Measurements from ENCODE around the gene SHANK1.

SHANK1 gene

GRCh38 chr19:50703915-50704796 is 15.4 kb downstream of the SHANK1 start:
- Histone ChIP-seq H3K36me3 (ENCODE audit: control insufficient read depth in 1 of 2, insufficient read depth in 2 of 2, low read length in 2 of 2) (no peaks in the 10 kb centered on the region), H3K27ac (ENCODE audit: low read depth, low read length) (no peak overlapping the region), H3K9ac (ENCODE audit: low read depth in 1 of 2, low read length in 2 of 2) (no peak overlapping the region), H3K4me3 (ENCODE audit: low read depth in 1 of 2, low read length in 2 of 2) (no peak overlapping the region), H3K4me1 (ENCODE audit: control insufficient read depth in 1 of 2, insufficient read depth in 2 of 2, low read length in 2 of 2) (no peaks in the 10 kb centered on the region), H3K27me3 (ENCODE audit: control insufficient read depth in 1 of 2, insufficient read depth in 2 of 2, low read length in 2 of 2) (peaks cover 5% of the 10 kb centered on the region in 2 donors), H3K9me3 (ENCODE audit: control insufficient read depth in 1 of 2, low read length in 2 of 2) (no peaks in the 10 kb centered on the region)

- Histone ChIP-seq H3K9me3 (ENCODE audit: control insufficient read depth in 1 of 2, low read length in 2 of 2) (no peaks in the 10 kb centered on the region), H3K27ac (ENCODE audit: low read depth, low read length) (no peak overlapping the region), H3K9ac (ENCODE audit: low read depth in 1 of 2, low read length in 2 of 2) (no peak overlapping the region), H3K4me3 (ENCODE audit: low read depth in 1 of 2, low read length in 2 of 2) (no peak overlapping the region), H3K36me3 (ENCODE audit: control insufficient read depth in 1 of 2, insufficient read depth in 2 of 2, low read length in 2 of 2) (no peaks in the 10 kb centered on the region), H3K27me3 (ENCODE audit: control insufficient read depth in 1 of 2, insufficient read depth in 2 of 2, low read length in 2 of 2) (peaks cover 5% of the 10 kb centered on the region in 2 donors), H3K4me1 (ENCODE audit: control insufficient read depth in 1 of 2, insufficient read depth in 2 of 2, low read length in 2 of 2) (no peaks in the 10 kb centered on the region)
These were observed 16.5 kb downstream of the SHANK1 start for GRCh38 chr19:50702871-50703829.

DNA sequence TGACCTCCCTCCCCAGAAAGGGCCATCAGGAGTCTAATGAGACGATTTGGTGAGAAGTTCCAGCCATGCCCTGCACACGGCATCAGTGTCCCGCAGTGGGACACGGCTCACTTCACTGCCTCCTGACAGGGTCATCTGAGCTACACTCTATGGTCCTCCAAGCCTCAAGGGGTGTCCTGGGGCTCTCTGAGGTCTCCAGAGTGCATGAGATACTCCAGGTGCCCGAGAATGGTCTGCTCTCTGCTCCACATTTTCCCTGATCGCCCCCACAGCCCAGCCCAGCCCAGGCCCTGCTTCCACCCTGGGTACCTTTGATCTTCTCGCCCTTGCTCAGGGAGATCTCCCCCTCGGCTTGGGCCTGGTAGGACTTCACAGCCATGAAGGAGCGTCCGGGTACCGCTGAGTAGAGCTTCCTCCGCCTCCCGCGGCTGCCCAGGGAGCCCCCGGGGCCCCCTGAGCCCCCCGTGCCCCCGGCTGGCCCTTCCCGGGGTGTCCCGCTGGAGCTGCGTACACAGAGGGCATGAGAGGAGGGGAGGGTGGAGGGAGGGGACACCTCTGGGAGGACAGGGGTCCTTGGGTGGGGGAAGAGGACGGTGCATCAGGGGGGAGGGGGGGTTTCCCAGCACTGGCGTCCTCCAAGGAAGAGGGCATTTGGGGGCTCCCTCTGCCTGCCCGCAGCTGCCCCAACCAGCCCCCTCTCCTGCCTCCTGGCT is 17.3 kb downstream of the SHANK1 start:
- Histone ChIP-seq H3K9me3 (ENCODE audit: control insufficient read depth in 1 of 2, low read length in 2 of 2) (no peaks in the 10 kb centered on the region), H3K27me3 (ENCODE audit: control insufficient read depth in 1 of 2, insufficient read depth in 2 of 2, low read length in 2 of 2) (peaks cover 5% of the 10 kb centered on the region in 2 donors), H3K9ac (ENCODE audit: low read depth in 1 of 2, low read length in 2 of 2) (no peak overlapping the region), H3K27ac (ENCODE audit: low read depth, low read length) (no peak overlapping the region), H3K4me1 (ENCODE audit: control insufficient read depth in 1 of 2, insufficient read depth in 2 of 2, low read length in 2 of 2) (no peaks in the 10 kb centered on the region), H3K4me3 (ENCODE audit: low read depth in 1 of 2, low read length in 2 of 2) (no peak overlapping the region), H3K36me3 (ENCODE audit: control insufficient read depth in 1 of 2, insufficient read depth in 2 of 2, low read length in 2 of 2) (no peaks in the 10 kb centered on the region)

- no peak overlapping the region for H3K9ac ChIP-seq (ENCODE audit: low read depth in 1 of 2, low read length in 2 of 2)
- no peaks in the 10 kb centered on the region for H3K4me1 ChIP-seq (ENCODE audit: control insufficient read depth in 1 of 2, insufficient read depth in 2 of 2, low read length in 2 of 2)
- no peaks in the 10 kb centered on the region for H3K9me3 ChIP-seq (ENCODE audit: control insufficient read depth in 1 of 2, low read length in 2 of 2)
- no peak overlapping the region for H3K27ac ChIP-seq (ENCODE audit: low read depth, low read length)
- peaks cover 5 to 8% of the 10 kb centered on the region in 2 donors for H3K27me3 ChIP-seq (ENCODE audit: control insufficient read depth in 1 of 2, insufficient read depth in 2 of 2, low read length in 2 of 2)
- no peaks in the 10 kb centered on the region for H3K36me3 ChIP-seq (ENCODE audit: control insufficient read depth in 1 of 2, insufficient read depth in 2 of 2, low read length in 2 of 2)
- no peak overlapping the region for H3K4me3 ChIP-seq (ENCODE audit: low read depth in 1 of 2, low read length in 2 of 2)
These were observed 18.1 kb downstream of the SHANK1 start for GRCh38 chr19:50701367-50701985.

DNA sequence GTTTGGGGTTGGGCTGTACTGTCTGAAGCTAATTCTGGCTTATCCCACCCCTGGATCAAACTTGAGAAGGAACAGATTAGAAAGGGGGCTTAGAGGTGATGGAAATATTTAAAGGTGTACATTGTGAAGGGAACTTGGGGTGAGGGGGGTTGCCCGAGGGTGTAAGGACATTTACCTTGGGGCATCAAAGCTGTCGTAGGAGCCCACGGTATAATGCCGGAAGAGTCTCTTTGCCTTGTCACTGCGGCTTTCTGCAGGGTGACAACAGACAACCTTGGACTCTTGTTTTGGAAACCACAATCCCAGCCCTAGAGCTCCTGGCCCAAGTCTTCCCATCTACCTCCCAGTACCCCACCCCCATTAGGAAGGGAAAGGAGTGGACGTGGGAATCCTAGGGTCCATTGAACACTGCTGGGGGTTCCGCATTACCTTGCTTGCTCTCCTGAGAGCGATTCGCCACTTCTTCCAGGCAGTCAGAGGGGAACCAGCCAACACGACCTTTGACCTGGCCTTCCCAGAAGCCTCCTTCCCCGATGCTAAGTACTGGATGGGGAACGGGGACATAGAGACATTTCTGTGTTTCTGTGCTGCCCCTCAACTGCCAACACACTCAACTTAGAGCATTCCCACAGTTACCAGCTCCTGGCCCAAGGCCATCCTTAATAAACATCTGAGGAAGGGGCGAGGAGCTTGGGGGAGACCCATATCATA is 22.0 kb downstream of the SHANK1 start:
- H3K27me3 ChIP-seq (ENCODE audit: control insufficient read depth in 1 of 2, insufficient read depth in 2 of 2, low read length in 2 of 2): peaks cover 25 to 30% of the 10 kb centered on the region in 2 donors

GRCh38 chr19:50696094-50696483 is 23.5 kb downstream of the SHANK1 start:
- Histone ChIP-seq H3K36me3 (ENCODE audit: control insufficient read depth in 1 of 2, insufficient read depth in 2 of 2, low read length in 2 of 2) (no peaks in the 10 kb centered on the region), H3K27ac (ENCODE audit: low read depth, low read length) (no peak overlapping the region), H3K4me1 (ENCODE audit: control insufficient read depth in 1 of 2, insufficient read depth in 2 of 2, low read length in 2 of 2) (no peaks in the 10 kb centered on the region), H3K9me3 (ENCODE audit: control insufficient read depth in 1 of 2, low read length in 2 of 2) (no peaks in the 10 kb centered on the region), H3K4me3 (ENCODE audit: low read depth in 1 of 2, low read length in 2 of 2) (no peak overlapping the region), H3K9ac (ENCODE audit: low read depth in 1 of 2, low read length in 2 of 2) (no peak overlapping the region), H3K27me3 (ENCODE audit: control insufficient read depth in 1 of 2, insufficient read depth in 2 of 2, low read length in 2 of 2) (peaks cover 20 to 30% of the 10 kb centered on the region in 2 donors)

More for the DNA sequence above, 22.0 kb downstream of the SHANK1 start:
- Histone ChIP-seq H3K27ac (ENCODE audit: low read depth, low read length) (no peak overlapping the region), H3K36me3 (ENCODE audit: control insufficient read depth in 1 of 2, insufficient read depth in 2 of 2, low read length in 2 of 2) (no peaks in the 10 kb centered on the region), H3K4me3 (ENCODE audit: low read depth in 1 of 2, low read length in 2 of 2) (no peak overlapping the region), H3K4me1 (ENCODE audit: control insufficient read depth in 1 of 2, insufficient read depth in 2 of 2, low read length in 2 of 2) (no peaks in the 10 kb centered on the region), H3K9me3 (ENCODE audit: control insufficient read depth in 1 of 2, low read length in 2 of 2) (no peaks in the 10 kb centered on the region), H3K9ac (ENCODE audit: low read depth in 1 of 2, low read length in 2 of 2) (no peak overlapping the region)

GRCh38 chr19:50695251-50696093 is 24.1 kb downstream of the SHANK1 start:
- Histone ChIP-seq H3K27ac (ENCODE audit: low read depth, low read length) (no peak overlapping the region), H3K36me3 (ENCODE audit: control insufficient read depth in 1 of 2, insufficient read depth in 2 of 2, low read length in 2 of 2) (no peaks in the 10 kb centered on the region), H3K4me3 (ENCODE audit: low read depth in 1 of 2, low read length in 2 of 2) (no peak overlapping the region), H3K9ac (ENCODE audit: low read depth in 1 of 2, low read length in 2 of 2) (no peak overlapping the region), H3K9me3 (ENCODE audit: control insufficient read depth in 1 of 2, low read length in 2 of 2) (no peaks in the 10 kb centered on the region), H3K27me3 (ENCODE audit: control insufficient read depth in 1 of 2, insufficient read depth in 2 of 2, low read length in 2 of 2) (peaks cover 24 to 30% of the 10 kb centered on the region in 2 donors), H3K4me1 (ENCODE audit: control insufficient read depth in 1 of 2, insufficient read depth in 2 of 2, low read length in 2 of 2) (no peaks in the 10 kb centered on the region)

GRCh38 chr19:50694815-50695145 is 24.8 kb downstream of the SHANK1 start:
- Histone ChIP-seq H3K27me3 (ENCODE audit: control insufficient read depth in 1 of 2, insufficient read depth in 2 of 2, low read length in 2 of 2) (peaks cover 24 to 30% of the 10 kb centered on the region in 2 donors), H3K27ac (ENCODE audit: low read depth, low read length) (no peak overlapping the region), H3K9me3 (ENCODE audit: control insufficient read depth in 1 of 2, low read length in 2 of 2) (no peaks in the 10 kb centered on the region), H3K9ac (ENCODE audit: low read depth in 1 of 2, low read length in 2 of 2) (no peak overlapping the region), H3K4me1 (ENCODE audit: control insufficient read depth in 1 of 2, insufficient read depth in 2 of 2, low read length in 2 of 2) (no peaks in the 10 kb centered on the region), H3K36me3 (ENCODE audit: control insufficient read depth in 1 of 2, insufficient read depth in 2 of 2, low read length in 2 of 2) (no peaks in the 10 kb centered on the region), H3K4me3 (ENCODE audit: low read depth in 1 of 2, low read length in 2 of 2) (no peak overlapping the region)

All from duodenal mucosa (tissue), 2 donors.